GM23338 (cell line): ENCODE results near the gene UNK. TPM values are rescaled to one million over a fixed set of nuclear protein-coding genes. Genes with fewer than 3 reads are reported as not detected.

Experiments used
- ATAC-seq: fragments of 200-7000 bp; cut with Tn5 transposase; 3 replicates; pipeline ENCODE4 v1.9.1; 2020
- DNase-seq: peaks from one replicate; pipeline ENCODE4 v3.0.0-alpha.2; 2015; ENCODE audit warnings: low spot score
- H2AFZ ChIP-seq: fragments of 200-600 bp; sonication (generic); 2 replicates; pipeline ENCODE4 v1.8.0; 2016; ENCODE audit warnings: antibody characterized with exemption, mild to moderate bottlenecking, moderate library complexity
- H3F3A ChIP-seq: fragments of 200-600 bp; sonication (generic); replicated peaks from 2 replicates; pipeline ENCODE4 v1.8.0; 2017; ENCODE audit warnings: antibody characterized with exemption, mixed run types, low read depth
- H3K27ac ChIP-seq: fragments of 200-600 bp; sonication (generic); 2 replicates; pipeline ENCODE4 v1.6.1; 2016; ENCODE audit warnings: low read depth
- H3K27me3 ChIP-seq: fragments of 200-600 bp; sonication (generic); 2 replicates; pipeline ENCODE4 v1.8.0; 2016; ENCODE audit warnings: mild to moderate bottlenecking, mixed run types, moderate library complexity; ENCODE audit not compliant: insufficient read depth
- H3K36me3 ChIP-seq: fragments of 200-600 bp; sonication (generic); 2 replicates; pipeline ENCODE4 v1.8.0; 2016; ENCODE audit warnings: mild to moderate bottlenecking; ENCODE audit not compliant: insufficient read depth
- H3K4me1 ChIP-seq: fragments of 200-600 bp; sonication (generic); 2 replicates; pipeline ENCODE4 v1.8.0; 2016; ENCODE audit warnings: mild to moderate bottlenecking, moderate library complexity; ENCODE audit not compliant: insufficient read depth
- H3K4me2 ChIP-seq: fragments of 200-600 bp; sonication (generic); 2 replicates; pipeline ENCODE4 v1.7.1; 2017; ENCODE audit warnings: mixed run types
- H3K4me3 ChIP-seq: fragments of 200-600 bp; sonication (generic); 2 replicates; pipeline ENCODE4 v1.6.1; 2016; ENCODE audit warnings: mixed run types
- H3K79me2 ChIP-seq: fragments of 200-600 bp; sonication (generic); replicated peaks from 2 replicates; pipeline ENCODE4 v1.8.0; 2017; ENCODE audit warnings: mild to moderate bottlenecking; ENCODE audit not compliant: insufficient read depth
- H3K9me2 ChIP-seq: fragments of 200-600 bp; sonication (generic); 2 replicates; pipeline ENCODE4 v1.8.0; 2017; ENCODE audit not compliant: insufficient read depth
- H4K20me1 ChIP-seq: fragments of 200-600 bp; sonication (generic); replicated peaks from 2 replicates; pipeline ENCODE4 v1.8.0; 2017; ENCODE audit warnings: mild to moderate bottlenecking; ENCODE audit not compliant: insufficient read depth
- H3K27ac Mint-ChIP-seq: 2 replicates; pipeline ENCODE4 v1.8.0; 2020; ENCODE audit warnings: inconsistent platforms, mild to moderate bottlenecking, moderate library complexity, mixed read lengths
- H3K27me3 Mint-ChIP-seq: 3 replicates; pipeline ENCODE4 v1.8.0; 2022; ENCODE audit warnings: low read depth, mild to moderate bottlenecking, moderate library complexity, mixed read lengths, inconsistent platforms; ENCODE audit not compliant: insufficient read depth, poor library complexity
- H3K36me3 Mint-ChIP-seq: 3 replicates; pipeline ENCODE4 v1.8.0; 2021; ENCODE audit warnings: low read depth, mild to moderate bottlenecking, inconsistent platforms, moderate library complexity, mixed read lengths
- H3K4me1 Mint-ChIP-seq: 3 replicates; pipeline ENCODE4 v1.8.0; 2020; ENCODE audit warnings: mild to moderate bottlenecking, inconsistent platforms, mixed read lengths
- H3K4me3 Mint-ChIP-seq: 3 replicates; pipeline ENCODE4 v1.8.0; 2021; ENCODE audit warnings: moderate library complexity, mild to moderate bottlenecking, inconsistent platforms, mixed read lengths
- H3K9me3 Mint-ChIP-seq: 3 replicates; pipeline ENCODE4 v1.8.0; 2020; ENCODE audit warnings: moderate library complexity, mild to moderate bottlenecking, inconsistent platforms, mixed read lengths
- CTCF ChIP-seq, 2 experiments: fragments of 200-600 bp in 1 of 2; sonication (generic) in 1 of 2; conservative IDR thresholded peaks; 2 replicates each; pipeline versions ENCODE4 v1.5.1 to v1.6.1; 2016 to 2017; ENCODE audit warnings: antibody characterized with exemption in 2 of 2, low read depth in 2 of 2, mild to moderate bottlenecking in 2 of 2, moderate library complexity in 1 of 2
- EZH2 ChIP-seq: fragments of 200-600 bp; sonication (generic); IDR thresholded peaks from one replicate; pipeline ENCODE4 v1.8.0; 2017; ENCODE audit warnings: antibody characterized with exemption, mild to moderate bottlenecking, low read depth; ENCODE audit not compliant: unreplicated experiment
- POLR2AphosphoS5 ChIP-seq: IDR thresholded peaks from 2 replicates; pipeline ENCODE4 v1.6.1; 2016; ENCODE audit warnings: antibody characterized with exemption, low read depth
- STAT1 ChIP-seq: IDR thresholded peaks from one replicate; pipeline ENCODE4 v1.6.1; 2016; ENCODE audit warnings: antibody characterized with exemption; ENCODE audit not compliant: unreplicated experiment
- ZNF331 ChIP-seq: fragments of 250-450 bp; sonication (Bioruptor Pico); IDR thresholded peaks from 2 replicates; pipeline ENCODE4 v1.5.0; 2020; ENCODE audit warnings: low read depth, mild to moderate bottlenecking, moderate library complexity
- polyA plus RNA-seq: library from polyadenylated mRNA; unstranded; fragments of >200 nt; fragmentation: Nextera tagmentation; extraction: Ambion mirVana; gene quantifications from 2 replicates; pipeline ENCODE4 v1.2.1, GENCODE V29; 2016
- total RNA-seq: library from RNA; depleted of rRNA; stranded (reverse); fragments of >200 nt; shearing (Covaris generic); gene quantifications from 2 replicates; pipeline ENCODE4 v1.2.3, GENCODE V29; 2014
- TF ChIP-seq, protein P1 (sequence below): fragments of 250-450 bp; sonication (Bioruptor Pico); IDR thresholded peaks from 2 replicates; pipeline ENCODE4 v1.5.0; 2020; ENCODE audit warnings: mild to moderate bottlenecking, moderate library complexity

UNK gene
- total and polyA plus RNA-seq, 2 experiments from 2014 or later: 21.8 to 65.2 TPM

- Histone ChIP-seq H3K79me2 (no peaks in the 10 kb centered on the region), H3K4me2 (peak overlapping the region; percentile 75), H3K4me1 (peaks cover 28% of the 10 kb centered on the region), H3F3A (peaks cover 25% of the 10 kb centered on the region), H3K27ac (peak overlapping the region; percentile 85), H3K4me3 (peak overlapping the region; percentile 52; the same call in 1 of the 2 replicates), H2AFZ (no peak overlapping the region), H3K36me3 (no peaks in the 10 kb centered on the region; the same call in 1 of the 2 replicates), H3K9me2 (no peaks in the 10 kb centered on the region), H4K20me1 (no peaks in the 10 kb centered on the region), H3K27me3 (no peaks in the 10 kb centered on the region)
- H3K4me1 Mint-ChIP-seq: peaks cover 25% of the 10 kb centered on the region
- ATAC-seq: no peak
- DNase-seq: no peak
- no peak overlapping the region; the same call in 2 of the 3 replicates for H3K4me3 Mint-ChIP-seq
- peak overlapping the region; percentile 82; the same call in 1 of the 2 replicates for H3K27ac Mint-ChIP-seq
- peaks cover 12% of the 10 kb centered on the region for H3K36me3 Mint-ChIP-seq
- no peaks in the 10 kb centered on the region for H3K9me3 Mint-ChIP-seq
- TF ChIP-seq CTCF (conservative IDR thresholded peaks at IDR 0.05; ENCODE audit: low read depth in 2 of 2) (peak in 1 of 2 experiments; percentile 37; a peak in 2 of 4 replicates), STAT1 (no peak)
- peaks cover 6% of the 10 kb centered on the region for H3K27me3 Mint-ChIP-seq
These were observed 42.1 kb downstream of the UNK start for GRCh38 chr17:75826561-75827307.

GRCh38 chr17:75827308-75828075 is 42.9 kb downstream of the UNK start:
- H3K27ac Mint-ChIP-seq: peak overlapping the region; percentile 83; the same call in 1 of the 2 replicates
- H3K4me2 ChIP-seq: peak overlapping the region; percentile 75
- H3K27me3 ChIP-seq: no peaks in the 10 kb centered on the region
- no peaks in the 10 kb centered on the region for H4K20me1 ChIP-seq
- peak overlapping the region; percentile 57; the same call in 2 of the 3 replicates for H3K4me3 Mint-ChIP-seq
- DNase-seq (peak; percentile 92), ATAC-seq (peak; percentile 77)
- no peaks in the 10 kb centered on the region for H3K9me2 ChIP-seq
- peak overlapping the region; percentile 52 for H3K4me3 ChIP-seq
- no peaks in the 10 kb centered on the region for H3K36me3 ChIP-seq
- peaks cover 6% of the 10 kb centered on the region for H3K27me3 Mint-ChIP-seq
- TF ChIP-seq, protein P1, sequence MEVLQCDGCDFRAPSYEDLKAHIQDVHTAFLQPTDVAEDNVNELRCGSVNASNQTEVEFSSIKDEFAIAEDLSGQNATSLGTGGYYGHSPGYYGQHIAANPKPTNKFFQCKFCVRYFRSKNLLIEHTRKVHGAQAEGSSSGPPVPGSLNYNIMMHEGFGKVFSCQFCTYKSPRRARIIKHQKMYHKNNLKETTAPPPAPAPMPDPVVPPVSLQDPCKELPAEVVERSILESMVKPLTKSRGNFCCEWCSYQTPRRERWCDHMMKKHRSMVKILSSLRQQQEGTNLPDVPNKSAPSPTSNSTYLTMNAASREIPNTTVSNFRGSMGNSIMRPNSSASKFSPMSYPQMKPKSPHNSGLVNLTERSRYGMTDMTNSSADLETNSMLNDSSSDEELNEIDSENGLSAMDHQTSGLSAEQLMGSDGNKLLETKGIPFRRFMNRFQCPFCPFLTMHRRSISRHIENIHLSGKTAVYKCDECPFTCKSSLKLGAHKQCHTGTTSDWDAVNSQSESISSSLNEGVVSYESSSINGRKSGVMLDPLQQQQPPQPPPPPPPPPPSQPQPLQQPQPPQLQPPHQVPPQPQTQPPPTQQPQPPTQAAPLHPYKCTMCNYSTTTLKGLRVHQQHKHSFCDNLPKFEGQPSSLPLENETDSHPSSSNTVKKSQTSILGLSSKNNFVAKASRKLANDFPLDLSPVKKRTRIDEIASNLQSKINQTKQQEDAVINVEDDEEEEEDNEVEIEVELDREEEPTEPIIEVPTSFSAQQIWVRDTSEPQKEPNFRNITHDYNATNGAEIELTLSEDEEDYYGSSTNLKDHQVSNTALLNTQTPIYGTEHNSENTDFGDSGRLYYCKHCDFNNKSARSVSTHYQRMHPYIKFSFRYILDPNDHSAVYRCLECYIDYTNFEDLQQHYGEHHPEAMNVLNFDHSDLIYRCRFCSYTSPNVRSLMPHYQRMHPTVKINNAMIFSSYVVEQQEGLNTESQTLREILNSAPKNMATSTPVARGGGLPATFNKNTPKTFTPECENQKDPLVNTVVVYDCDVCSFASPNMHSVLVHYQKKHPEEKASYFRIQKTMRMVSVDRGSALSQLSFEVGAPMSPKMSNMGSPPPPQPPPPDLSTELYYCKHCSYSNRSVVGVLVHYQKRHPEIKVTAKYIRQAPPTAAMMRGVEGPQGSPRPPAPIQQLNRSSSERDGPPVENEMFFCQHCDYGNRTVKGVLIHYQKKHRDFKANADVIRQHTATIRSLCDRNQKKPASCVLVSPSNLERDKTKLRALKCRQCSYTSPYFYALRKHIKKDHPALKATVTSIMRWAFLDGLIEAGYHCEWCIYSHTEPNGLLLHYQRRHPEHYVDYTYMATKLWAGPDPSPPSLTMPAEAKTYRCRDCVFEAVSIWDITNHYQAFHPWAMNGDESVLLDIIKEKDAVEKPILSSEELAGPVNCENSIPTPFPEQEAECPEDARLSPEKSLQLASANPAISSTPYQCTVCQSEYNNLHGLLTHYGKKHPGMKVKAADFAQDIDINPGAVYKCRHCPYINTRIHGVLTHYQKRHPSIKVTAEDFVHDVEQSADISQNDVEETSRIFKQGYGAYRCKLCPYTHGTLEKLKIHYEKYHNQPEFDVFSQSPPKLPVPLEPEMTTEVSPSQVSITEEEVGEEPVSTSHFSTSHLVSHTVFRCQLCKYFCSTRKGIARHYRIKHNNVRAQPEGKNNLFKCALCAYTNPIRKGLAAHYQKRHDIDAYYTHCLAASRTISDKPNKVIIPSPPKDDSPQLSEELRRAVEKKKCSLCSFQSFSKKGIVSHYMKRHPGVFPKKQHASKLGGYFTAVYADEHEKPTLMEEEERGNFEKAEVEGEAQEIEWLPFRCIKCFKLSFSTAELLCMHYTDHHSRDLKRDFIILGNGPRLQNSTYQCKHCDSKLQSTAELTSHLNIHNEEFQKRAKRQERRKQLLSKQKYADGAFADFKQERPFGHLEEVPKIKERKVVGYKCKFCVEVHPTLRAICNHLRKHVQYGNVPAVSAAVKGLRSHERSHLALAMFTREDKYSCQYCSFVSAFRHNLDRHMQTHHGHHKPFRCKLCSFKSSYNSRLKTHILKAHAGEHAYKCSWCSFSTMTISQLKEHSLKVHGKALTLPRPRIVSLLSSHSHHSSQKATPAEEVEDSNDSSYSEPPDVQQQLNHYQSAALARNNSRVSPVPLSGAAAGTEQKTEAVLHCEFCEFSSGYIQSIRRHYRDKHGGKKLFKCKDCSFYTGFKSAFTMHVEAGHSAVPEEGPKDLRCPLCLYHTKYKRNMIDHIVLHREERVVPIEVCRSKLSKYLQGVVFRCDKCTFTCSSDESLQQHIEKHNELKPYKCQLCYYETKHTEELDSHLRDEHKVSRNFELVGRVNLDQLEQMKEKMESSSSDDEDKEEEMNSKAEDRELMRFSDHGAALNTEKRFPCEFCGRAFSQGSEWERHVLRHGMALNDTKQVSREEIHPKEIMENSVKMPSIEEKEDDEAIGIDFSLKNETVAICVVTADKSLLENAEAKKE (CRISPR knock-in tag): no peak
- TF ChIP-seq EZH2 (no peak), CTCF (conservative IDR thresholded peaks at IDR 0.05; ENCODE audit: low read depth in 2 of 2) (peak; percentile 71 to 90), ZNF331 (CRISPR knock-in tag) (no peak), POLR2AphosphoS5 (peak; percentile 48)
- H3K4me1 ChIP-seq: peaks cover 36% of the 10 kb centered on the region
- H3K79me2 ChIP-seq: no peaks in the 10 kb centered on the region
- peaks cover 28% of the 10 kb centered on the region for H3F3A ChIP-seq
- peak overlapping the region; percentile 84 for H2AFZ ChIP-seq
- H3K4me1 Mint-ChIP-seq: peaks cover 30% of the 10 kb centered on the region
- no peaks in the 10 kb centered on the region for H3K9me3 Mint-ChIP-seq
- H3K27ac ChIP-seq: peak overlapping the region; percentile 85
- H3K36me3 Mint-ChIP-seq: peaks cover 8% of the 10 kb centered on the region; the same call in 2 of the 3 replicates
